SK-N-SH (cell line): ENCODE data around the gene LHFPL6. TPM values are rescaled to one million over a fixed set of nuclear protein-coding genes. Genes with fewer than 3 reads are reported as not detected.

ENCODE experiments used
- CTCF ChIA-PET: fragments of 300-600, 350-600 bp; formaldehyde crosslinking; extraction: SDS; loops from one replicate; lab custom pipeline; 2021; lab: Yijun Ruan, JAX
- POLR2A ChIA-PET: fragments of 350-600 bp; sonication (Branson Sonifier 250); formaldehyde crosslinking; extraction: SDS; loops from one replicate; lab custom pipeline; 2020; ENCODE audit warnings: antibody characterized with exemption, inconsistent platforms; lab: Yijun Ruan, JAX
- DNase-seq: peaks from one replicate; pipeline ENCODE4 v3.0.0; 2012
- H2AFZ ChIP-seq: fragments of 200-600 bp; sonication (generic); 2 replicates; pipeline ENCODE4 v1.8.1; 2016; ENCODE audit warnings: antibody characterized with exemption, mild to moderate bottlenecking, low read depth
- H3F3A ChIP-seq: fragments of 200-600 bp; sonication (generic); replicated peaks from 2 replicates; pipeline ENCODE3; 2016; ENCODE audit warnings: antibody characterized with exemption, mild to moderate bottlenecking; ENCODE audit not compliant: insufficient read depth
- H3K27ac ChIP-seq, 2 experiments: fragments of 200-500 bp in 1 of 2; fragments of 200-600 bp in 1 of 2; sonication (Bioruptor generic) in 1 of 2; sonication (generic), shearing (Covaris generic) in 1 of 2; 2 replicates each; pipeline versions ENCODE4 v1.5.1 to v1.6.1; 2014 to 2016; ENCODE audit warnings: low read depth in 2 of 2, inconsistent platforms in 1 of 2, low read length in 1 of 2, mild to moderate bottlenecking in 1 of 2, mixed read lengths in 1 of 2
- H3K27me3 ChIP-seq: fragments of 200-600 bp; sonication (generic), shearing (Covaris generic); 2 replicates; pipeline ENCODE4 v1.6.1; 2016; ENCODE audit warnings: mixed run types; ENCODE audit not compliant: insufficient read depth
- H3K36me3 ChIP-seq, 2 experiments: fragments of 200-500 bp in 1 of 2; fragments of 200-600 bp in 1 of 2; sonication (Bioruptor generic) in 1 of 2; sonication (generic) in 1 of 2; replicated peaks in 1 of 2; 2 replicates each; pipeline versions ENCODE3 to v1.5.1; 2014 to 2016; ENCODE audit warnings: low read length in 1 of 2, mild to moderate bottlenecking in 1 of 2; ENCODE audit not compliant: insufficient read depth in 2 of 2, control insufficient read depth in 1 of 2
- H3K4me1 ChIP-seq, 2 experiments: fragments of 200-500 bp in 1 of 2; fragments of 200-600 bp in 1 of 2; sonication (Bioruptor generic) in 1 of 2; sonication (generic), shearing (Covaris generic) in 1 of 2; 2 replicates each; pipeline versions ENCODE4 v1.5.1 to v1.6.1; 2014 to 2016; ENCODE audit warnings: low read depth in 1 of 2, low read length in 1 of 2, mixed run types in 1 of 2; ENCODE audit not compliant: insufficient read depth in 2 of 2, control insufficient read depth in 1 of 2
- H3K4me2 ChIP-seq: fragments of 200-600 bp; sonication (generic), shearing (Covaris generic); 2 replicates; pipeline ENCODE4 v1.6.1; 2017; ENCODE audit warnings: mixed run types
- H3K4me3 ChIP-seq, 2 experiments: fragments of 200-500 bp in 1 of 2; fragments of 200-600 bp in 1 of 2; sonication (Bioruptor generic) in 1 of 2; sonication (generic), shearing (Covaris generic) in 1 of 2; 2 replicates each; pipeline versions ENCODE4 v1.5.1 to v1.8.1; 2014 to 2016; ENCODE audit warnings: low read depth in 2 of 2, inconsistent platforms in 1 of 2, low read length in 1 of 2, mild to moderate bottlenecking in 1 of 2, mixed read lengths in 1 of 2, moderate library complexity in 1 of 2
- H3K79me2 ChIP-seq: fragments of 200-600 bp; sonication (generic); 2 replicates; pipeline ENCODE4 v1.8.1; 2017; ENCODE audit warnings: mild to moderate bottlenecking; ENCODE audit not compliant: insufficient read depth
- H3K9ac ChIP-seq: fragments of 200-600 bp; sonication (generic); 2 replicates; pipeline ENCODE4 v1.6.1; 2017; ENCODE audit warnings: mixed run types
- H3K9me2 ChIP-seq: fragments of 200-600 bp; sonication (generic); 2 replicates; pipeline ENCODE4 v1.6.1; 2017; ENCODE audit warnings: mixed run types
- H3K9me3 ChIP-seq: fragments of 200-600 bp; sonication (generic); 2 replicates; pipeline ENCODE4 v1.6.1; 2017; ENCODE audit warnings: mixed run types, mild to moderate bottlenecking, moderate library complexity
- H4K20me1 ChIP-seq: fragments of 200-600 bp; sonication (generic); 2 replicates; pipeline ENCODE4 v1.6.1; 2017; ENCODE audit warnings: mild to moderate bottlenecking, mixed run types; ENCODE audit not compliant: insufficient read depth
- ELF1 ChIP-seq: IDR thresholded peaks from 2 replicates; pipeline ENCODE4 v1.4.0; 2012
- EP300 ChIP-seq, 2 experiments: IDR thresholded peaks; 2 replicates each; pipeline versions ENCODE4 v1.4.0 to v1.6.1; 2012; ENCODE audit warnings: borderline replicate concordance in 1 of 2, low read depth in 1 of 2, low read length in 1 of 2
- FOSL2 ChIP-seq: IDR thresholded peaks from 2 replicates; pipeline ENCODE4 v1.4.0; 2012; ENCODE audit warnings: low read depth, mild to moderate bottlenecking, moderate library complexity, borderline replicate concordance
- FOXJ3 ChIP-seq: sonication (generic); formaldehyde crosslinking; IDR thresholded peaks from 2 replicates; pipeline ENCODE4 v1.5.1; 2020; ENCODE audit warnings: mild to moderate bottlenecking, missing genetic modification reagents
- GABPA ChIP-seq: IDR thresholded peaks from 2 replicates; pipeline ENCODE4 v1.4.0; 2012; ENCODE audit warnings: low read depth, mild to moderate bottlenecking
- JUND ChIP-seq: IDR thresholded peaks from 2 replicates; pipeline ENCODE4 v1.4.0; 2012
- MEF2A ChIP-seq: IDR thresholded peaks from 2 replicates; pipeline ENCODE4 v1.4.0; 2012; ENCODE audit warnings: low read depth, borderline replicate concordance
- NFIC ChIP-seq: IDR thresholded peaks from 2 replicates; pipeline ENCODE4 v1.4.0; 2012; ENCODE audit warnings: borderline replicate concordance
- NRF1 ChIP-seq: IDR thresholded peaks from 2 replicates; pipeline ENCODE4 v1.6.1; 2012; ENCODE audit warnings: low read depth, mild to moderate bottlenecking, low read length
- RCOR1 ChIP-seq: fragments of 150-350 bp; IDR thresholded peaks from 2 replicates; pipeline ENCODE4 v1.6.1; 2017; ENCODE audit warnings: antibody characterized with exemption, low read length
- SIN3A ChIP-seq: IDR thresholded peaks from 2 replicates; pipeline ENCODE4 v1.6.1; 2012; ENCODE audit warnings: low read depth, mild to moderate bottlenecking, low read length, moderate library complexity, borderline replicate concordance
- SMC3 ChIP-seq: IDR thresholded peaks from 2 replicates; pipeline ENCODE4 v1.6.1; 2012; ENCODE audit warnings: low read depth, low read length, improper control_type of control experiment
- TEAD4 ChIP-seq: IDR thresholded peaks from 2 replicates; pipeline ENCODE4 v1.4.0; 2012; ENCODE audit warnings: mild to moderate bottlenecking, borderline replicate concordance; ENCODE audit not compliant: insufficient read depth
- YY1 ChIP-seq: IDR thresholded peaks from 2 replicates; pipeline ENCODE4 v1.4.0; 2012; ENCODE audit warnings: low read depth, mild to moderate bottlenecking
- WGBS: methylation state at CpG from one replicate; pipeline ENCODE4 v1.1.6; 2017; ENCODE audit warnings: low lambda C conversion rate; 5-methylcytosine and 5-hydroxymethylcytosine counted together
- polyA plus RNA-seq, 3 experiments: library from polyadenylated mRNA; depleted of rRNA; stranded (reverse); fragments of >200 nt; gene quantifications; 2 replicates each; pipeline ENCODE4 v1.2.3, GENCODE V29; 2012
- TF ChIP-seq, protein P1 (sequence below): fragments of 200-600 bp; sonication (generic); IDR thresholded peaks from 2 replicates; pipeline ENCODE4 v1.6.1; 2017; ENCODE audit warnings: antibody characterized with exemption, mild to moderate bottlenecking, moderate library complexity
- TF ChIP-seq, protein P2 (sequence below): IDR thresholded peaks from 2 replicates; pipeline ENCODE4 v1.4.0; 2012; ENCODE audit warnings: low read depth, borderline replicate concordance
- TF ChIP-seq, protein P3 (sequence below): fragments of 150-350 bp; IDR thresholded peaks from 2 replicates; pipeline ENCODE4 v1.6.1; 2016; ENCODE audit warnings: mild to moderate bottlenecking, low read depth, low read length

The LHFPL6 gene
- polyA plus RNA-seq, 1 of the 3 experiments (the other 2 are of a cell fraction), result 22.2 TPM

DNA sequence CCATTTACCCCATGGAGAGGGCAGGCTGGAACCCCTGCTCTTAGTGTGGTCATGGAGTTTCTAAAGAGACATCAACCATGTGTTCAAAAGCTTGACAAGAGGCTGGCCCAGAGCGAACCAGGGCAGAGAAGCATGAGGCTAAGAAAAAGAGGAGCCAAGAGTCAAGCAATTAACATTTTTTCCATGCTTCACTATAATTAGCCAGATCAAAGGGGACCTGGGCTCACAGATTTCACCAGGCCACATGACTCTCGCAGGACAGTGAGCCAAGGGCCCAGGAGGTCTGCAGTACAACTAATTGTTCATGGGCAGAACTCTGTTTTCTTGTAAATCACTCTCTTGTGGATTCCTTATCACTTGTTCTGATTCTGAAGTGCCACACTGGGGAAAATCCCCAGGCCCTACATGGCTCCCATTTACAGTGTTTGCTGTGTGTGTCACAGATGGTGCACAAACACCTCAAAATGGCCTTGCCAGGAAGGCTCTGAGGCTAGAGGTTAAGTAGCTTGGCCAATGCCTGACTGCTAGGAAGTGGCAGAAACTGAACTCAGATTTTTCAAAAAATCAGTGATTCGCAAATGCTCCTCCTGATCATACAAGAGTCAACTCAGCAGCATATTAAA is 101.2 kb downstream of the LHFPL6 start:
- Histone ChIP-seq H2AFZ (no peak overlapping the region), H3F3A (no peaks in the 10 kb centered on the region), H3K79me2 (no peaks in the 10 kb centered on the region), H3K4me3 (no peak overlapping the region), H3K9me2 (no peaks in the 10 kb centered on the region), H3K36me3 (no peaks in the 10 kb centered on the region), H4K20me1 (no peaks in the 10 kb centered on the region), H3K27ac (no peak overlapping the region), H3K9me3 (no peaks in the 10 kb centered on the region), H3K4me2 (no peak overlapping the region), H3K9ac (no peak overlapping the region), H3K27me3 (no peaks in the 10 kb centered on the region), H3K4me1 (peaks cover 5 to 11% of the 10 kb centered on the region in 2 experiments; a peak in 2 of 4 replicates)
- TF ChIP-seq JUND (no peak), FOSL2 (no peak), MEF2A (no peak), NFIC (no peak), EP300 (IDR thresholded peaks at IDR 0.05; ENCODE audit: borderline replicate concordance in 1 of 2, low read depth in 1 of 2, low read length in 1 of 2) (no peak), TEAD4 (no peak), RCOR1 (no peak), FOXJ3 (no peak), NRF1 (no peak), ELF1 (no peak), GABPA (no peak), SIN3A (no peak), YY1 (no peak), SMC3 (no peak)
- TF ChIP-seq, protein P1, sequence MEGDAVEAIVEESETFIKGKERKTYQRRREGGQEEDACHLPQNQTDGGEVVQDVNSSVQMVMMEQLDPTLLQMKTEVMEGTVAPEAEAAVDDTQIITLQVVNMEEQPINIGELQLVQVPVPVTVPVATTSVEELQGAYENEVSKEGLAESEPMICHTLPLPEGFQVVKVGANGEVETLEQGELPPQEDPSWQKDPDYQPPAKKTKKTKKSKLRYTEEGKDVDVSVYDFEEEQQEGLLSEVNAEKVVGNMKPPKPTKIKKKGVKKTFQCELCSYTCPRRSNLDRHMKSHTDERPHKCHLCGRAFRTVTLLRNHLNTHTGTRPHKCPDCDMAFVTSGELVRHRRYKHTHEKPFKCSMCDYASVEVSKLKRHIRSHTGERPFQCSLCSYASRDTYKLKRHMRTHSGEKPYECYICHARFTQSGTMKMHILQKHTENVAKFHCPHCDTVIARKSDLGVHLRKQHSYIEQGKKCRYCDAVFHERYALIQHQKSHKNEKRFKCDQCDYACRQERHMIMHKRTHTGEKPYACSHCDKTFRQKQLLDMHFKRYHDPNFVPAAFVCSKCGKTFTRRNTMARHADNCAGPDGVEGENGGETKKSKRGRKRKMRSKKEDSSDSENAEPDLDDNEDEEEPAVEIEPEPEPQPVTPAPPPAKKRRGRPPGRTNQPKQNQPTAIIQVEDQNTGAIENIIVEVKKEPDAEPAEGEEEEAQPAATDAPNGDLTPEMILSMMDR, result no peak
- TF ChIP-seq, protein P2, sequence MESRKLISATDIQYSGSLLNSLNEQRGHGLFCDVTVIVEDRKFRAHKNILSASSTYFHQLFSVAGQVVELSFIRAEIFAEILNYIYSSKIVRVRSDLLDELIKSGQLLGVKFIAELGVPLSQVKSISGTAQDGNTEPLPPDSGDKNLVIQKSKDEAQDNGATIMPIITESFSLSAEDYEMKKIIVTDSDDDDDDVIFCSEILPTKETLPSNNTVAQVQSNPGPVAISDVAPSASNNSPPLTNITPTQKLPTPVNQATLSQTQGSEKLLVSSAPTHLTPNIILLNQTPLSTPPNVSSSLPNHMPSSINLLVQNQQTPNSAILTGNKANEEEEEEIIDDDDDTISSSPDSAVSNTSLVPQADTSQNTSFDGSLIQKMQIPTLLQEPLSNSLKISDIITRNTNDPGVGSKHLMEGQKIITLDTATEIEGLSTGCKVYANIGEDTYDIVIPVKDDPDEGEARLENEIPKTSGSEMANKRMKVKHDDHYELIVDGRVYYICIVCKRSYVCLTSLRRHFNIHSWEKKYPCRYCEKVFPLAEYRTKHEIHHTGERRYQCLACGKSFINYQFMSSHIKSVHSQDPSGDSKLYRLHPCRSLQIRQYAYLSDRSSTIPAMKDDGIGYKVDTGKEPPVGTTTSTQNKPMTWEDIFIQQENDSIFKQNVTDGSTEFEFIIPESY, result no peak
- TF ChIP-seq, protein P3, sequence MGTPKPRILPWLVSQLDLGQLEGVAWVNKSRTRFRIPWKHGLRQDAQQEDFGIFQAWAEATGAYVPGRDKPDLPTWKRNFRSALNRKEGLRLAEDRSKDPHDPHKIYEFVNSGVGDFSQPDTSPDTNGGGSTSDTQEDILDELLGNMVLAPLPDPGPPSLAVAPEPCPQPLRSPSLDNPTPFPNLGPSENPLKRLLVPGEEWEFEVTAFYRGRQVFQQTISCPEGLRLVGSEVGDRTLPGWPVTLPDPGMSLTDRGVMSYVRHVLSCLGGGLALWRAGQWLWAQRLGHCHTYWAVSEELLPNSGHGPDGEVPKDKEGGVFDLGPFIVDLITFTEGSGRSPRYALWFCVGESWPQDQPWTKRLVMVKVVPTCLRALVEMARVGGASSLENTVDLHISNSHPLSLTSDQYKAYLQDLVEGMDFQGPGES, result no peak
- ChIA-PET POLR2A (no interaction called here), CTCF (no interaction called here)
- DNase-seq, result no peak
- WGBS, result 92% methylated on average over 3 of the region's 3 CpGs
